NB4 (cell line): ENCODE data around the gene RYR3.

Experiments
- CTCF ChIP-seq: IDR thresholded peaks from one replicate; pipeline ENCODE4 v1.5.1; 2012; ENCODE audit warnings: low read depth, low read length
- MAX ChIP-seq: IDR thresholded peaks from 2 replicates; pipeline ENCODE4 v1.6.1; 2011; ENCODE audit warnings: low read depth, low read length
- MYC ChIP-seq: IDR thresholded peaks from 2 replicates; pipeline ENCODE4 v1.6.1; 2011; ENCODE audit warnings: low read depth, low read length
- POLR2A ChIP-seq: IDR thresholded peaks from 2 replicates; pipeline ENCODE4 v1.6.1; 2011; ENCODE audit warnings: mild to moderate bottlenecking; ENCODE audit not compliant: insufficient read length; ENCODE audit errors: extremely low read depth

- TF ChIP-seq CTCF (no peak), POLR2A (no peak), MYC (no peak), MAX (no peak)
Measured at GRCh38 chr15:33282226-33283020, 28.3 kb upstream of the RYR3 start.
